Heart right ventricle (tissue), 16 donors: ENCODE measurements around the gene PAX3. TPM values are rescaled to one million over a fixed set of nuclear protein-coding genes. Genes with fewer than 3 reads are reported as not detected.

Source experiments
- ATAC-seq, 8 donors: fragments of 200-7000 bp; cut with Tn5 transposase; one replicate each; pipeline ENCODE4 v1.9.1; 2020; ENCODE audit warnings: mild to moderate bottlenecking in 8 of 8, moderate library complexity in 8 of 8, moderate number of reproducible peaks in 1 of 8
- DNase-seq, 2 donors: peaks; one replicate each; pipeline ENCODE4 v3.0.0-alpha.2; 2020
- H3K27ac ChIP-seq, 10 donors: fragments of 200-600 bp; sonication (generic) in 2 of 10; one replicate each; pipeline versions ENCODE4 v1.5.0 to v1.8.0; 2020 to 2022; ENCODE audit warnings: mild to moderate bottlenecking in 3 of 10
- H3K27me3 ChIP-seq, 7 donors: fragments of 200-600 bp; one replicate each; pipeline ENCODE4 v1.8.0; 2021 to 2022; ENCODE audit warnings: mild to moderate bottlenecking in 2 of 7
- H3K36me3 ChIP-seq, 9 donors: fragments of 200-600 bp; sonication (generic) in 1 of 9; one replicate each; pipeline versions ENCODE4 v1.5.0 to v1.8.0; 2020 to 2022; ENCODE audit warnings: mild to moderate bottlenecking in 2 of 9
- H3K4me1 ChIP-seq, 9 donors: fragments of 200-600 bp; sonication (generic) in 1 of 9; one replicate each; pipeline versions ENCODE4 v1.5.0 to v1.8.0; 2020 to 2022; ENCODE audit warnings: mild to moderate bottlenecking in 4 of 9
- H3K4me3 ChIP-seq, 10 donors: fragments of 200-600 bp; sonication (generic) in 2 of 10; one replicate each; pipeline versions ENCODE4 v1.5.0 to v1.8.0; 2020 to 2022; ENCODE audit warnings: mild to moderate bottlenecking in 7 of 10, moderate library complexity in 2 of 10
- H3K9me3 ChIP-seq, 11 donors: fragments of 200-600 bp in 10 of 11; sonication (generic) in 2 of 11; one replicate each; pipeline versions ENCODE4 v1.5.0 to v1.8.0; 2013 to 2022; ENCODE audit warnings: mild to moderate bottlenecking in 2 of 11, control low read depth in 1 of 11, moderate library complexity in 1 of 11
- CTCF ChIP-seq, 9 donors: fragments of 200-600 bp; sonication (generic) in 2 of 9; IDR thresholded peaks; one replicate each; pipeline versions ENCODE4 v1.5.0 to v1.8.0; 2021 to 2022; ENCODE audit warnings: antibody characterized with exemption in 9 of 9, mild to moderate bottlenecking in 5 of 9, moderate library complexity in 1 of 9
- WGBS, 2 donors: extraction: QIAGEN DNeasy Blood & Tissue Kit; methylation state at CpG; one replicate each; pipeline ENCODE4 v1.1.7; 2013; ENCODE audit warnings: inconsistent platforms in 1 of 2; 5-methylcytosine and 5-hydroxymethylcytosine counted together
- intact Hi-C, 10 donors: fragments of 100-400 bp; cut with DNase I; formaldehyde crosslinking; loops; one replicate each; pipeline versions ENCODE4 v1.11.1 to v1.14.2; 2022
- polyA plus RNA-seq, 2 donors: library from polyadenylated mRNA; stranded (reverse); fragments of 200-250 nt; gene quantifications; one replicate each; pipeline ENCODE4 v1.2.3, GENCODE V29; 2013
- total RNA-seq, 10 donors: library from RNA; stranded (reverse); fragmentation: NEBNext Ultra II Directional in 3 of 10; extraction: Animal tissue kit (Norgen Biotek cat#: 25700) in 3 of 10; gene quantifications; one replicate each; pipeline versions ENCODE4 v1.2.1 to v1.2.4, GENCODE V29; 2021 to 2023
- donor health status: Arrhythmogenic right ventricular cardiomyopathy.
- donor health status: ischemic (EF 13 %, LVEDD 7.1; RV severe dilation, severe dysfunction).
- donor health status: healthy with polysubstance abuse.
- donor health status: DM: no; HTN: yes; CAD: no.
- donor health status: DM: no; HTN: no; CAD: no.
- donor health status: ischemic (EF 25% LVEDD 6.9; RV normal size, moderate dysfunction).
- donor health status: ischemic (EF 25% LVEDD 5.7; RV mildly dilated, moderate dysfunction).
- donor health status: healthy.
- donor health status: DM: yes; HTN: yes; CAD: no.
- donor health status: Ischemic cardiomyopathy.
- donor health status: ischemic (EF 35%, LVEDD 5.7; RV mildly dilated, moderate dysfunction).
- donor health status: nonischemic (EF 11% LVEDD 7.7; RV severe dilation, severe dysfunction).
- donor health status: DM: yes; HTN: yes; CAD: no.
- donor health status: PGD.
- donor health status: ischemic (EF 29% LVEDD 5.4; RV normal size, mild dysfunction).
- donor health status: nonischemic (EF 23%, LVEDD 6.1; RV moderate dilation, normal function).

PAX3 gene
- total and polyA plus RNA-seq, 12 donors, result 0.01 TPM; not detected in 11

- no peak for DNase-seq
Observed at GRCh38 chr2:222249444-222249843, 49.4 kb downstream of the PAX3 start.

GRCh38 chr2:222248818-222249217 is 50.0 kb downstream of the PAX3 start:
- ATAC-seq (no peak), DNase-seq (no peak)
- Histone ChIP-seq H3K36me3 (no peaks in the 10 kb centered on the region), H3K9me3 (no peaks in the 10 kb centered on the region), H3K4me1 (no peaks in the 10 kb centered on the region), H3K4me3 (no peak overlapping the region), H3K27ac (no peak overlapping the region), H3K27me3 (peaks cover 0 to 3% (median 0%) of the 10 kb centered on the region in 7 donors)
- TF ChIP-seq CTCF (IDR thresholded peaks at IDR 0.05), result no peak
- intact Hi-C loops, result no loop called here
- WGBS, 2 donors, result 63 to 78% methylated on average over 1 of the region's 1 CpG

More at GRCh38 chr2:222249444-222249843, 49.4 kb downstream of the PAX3 start:
- H3K27me3 ChIP-seq, result peaks cover 0 to 3% (median 0%) of the 10 kb centered on the region in 7 donors
- H3K36me3 ChIP-seq, result no peaks in the 10 kb centered on the region
- ATAC-seq, result no peak
- no peak overlapping the region for H3K27ac ChIP-seq
- no peaks in the 10 kb centered on the region for H3K9me3 ChIP-seq
- H3K4me1 ChIP-seq, result no peaks in the 10 kb centered on the region
- intact Hi-C loops, result no loop called here
- 72 to 77% methylated on average over 5 of the region's 5 CpGs for WGBS, 2 donors
- H3K4me3 ChIP-seq, result no peak overlapping the region
- no peak for TF ChIP-seq CTCF (IDR thresholded peaks at IDR 0.05)

- TF ChIP-seq CTCF (IDR thresholded peaks at IDR 0.05), result no peak
- H3K27me3 ChIP-seq, result peaks cover 0 to 6% (median 0%) of the 10 kb centered on the region in 7 donors
- ATAC-seq, result no peak
- intact Hi-C loops, result no loop called here
- no peak overlapping the region for H3K27ac ChIP-seq
- H3K4me3 ChIP-seq, result no peak overlapping the region
- DNase-seq, result no peak
- H3K36me3 ChIP-seq, result no peaks in the 10 kb centered on the region
- no peaks in the 10 kb centered on the region for H3K4me1 ChIP-seq
- whole genome bisulfite sequencing, 2 donors, result 71% methylated on average over 2 of the region's 2 CpGs
- no peaks in the 10 kb centered on the region for H3K9me3 ChIP-seq
Observed at GRCh38 chr2:222248256-222248655, 50.5 kb downstream of the PAX3 start.

GRCh38 chr2:222242532-222242931 is 56.3 kb downstream of the PAX3 start:
- intact Hi-C loops, result no loop called here
- ATAC-seq (no peak), DNase-seq (no peak)
- no peak for TF ChIP-seq CTCF (IDR thresholded peaks at IDR 0.05)
- Histone ChIP-seq H3K4me1 (peaks cover 0 to 10% (median 0%) of the 10 kb centered on the region in 9 donors), H3K27me3 (peaks cover 6 to 43% (median 28%) of the 10 kb centered on the region in 7 donors), H3K36me3 (no peaks in the 10 kb centered on the region), H3K9me3 (no peaks in the 10 kb centered on the region), H3K4me3 (no peak overlapping the region), H3K27ac (no peak overlapping the region)
